ENCODE results near the gene ADRA2A. TPM values are rescaled to one million over a fixed set of nuclear protein-coding genes. Genes with fewer than 3 reads are reported as not detected.
A peak's percentile ranks its signal among the peaks of the same experiment; 100 is the strongest.

The ADRA2A gene
- 74.8 and 77.1 TPM in 2 replicates for total RNA-seq (2014; rRNA removed; shearing (Covaris generic))
- 18.9 and 20.2 TPM in 2 replicates for polyA plus RNA-seq (2016; fragmentation: Nextera tagmentation; extraction: Ambion mirVana)

- Histone ChIP-seq H3K79me2 (ENCODE audit: insufficient read depth) (no peaks in the 10 kb centered on the region), H3K4me2 (ENCODE audit: unreplicated experiment) (peak within 1 kb of the TSS; percentile 91), H3K4me3 (peak within 1 kb of the TSS; percentile 80), H3K9me2 (ENCODE audit: insufficient read depth) (no peaks in the 10 kb centered on the region), H3F3A (ENCODE audit: insufficient read depth) (no peaks in the 10 kb centered on the region), H4K20me1 (ENCODE audit: insufficient read depth) (no peaks in the 10 kb centered on the region; the same call in 1 of the 2 replicates), H3K4me1 (ENCODE audit: insufficient read depth) (peaks cover 8% of the 10 kb centered on the region), H3K9ac (peak within 1 kb of the TSS; percentile 69), H3K27me3 (replicated peaks; ENCODE audit: insufficient read depth) (no peaks in the 10 kb centered on the region), H3K27ac (no peak within 1 kb of the TSS), H3K36me3 (ENCODE audit: low read depth) (no peaks in the 10 kb centered on the region; the same call in 1 of the 2 replicates), H2AFZ (peak within 1 kb of the TSS; percentile 87), H3K9me3 (ENCODE audit: low read depth) (no peaks in the 10 kb centered on the region)
- peak; percentile 91 for DNase-seq
- WGBS, 2 experiments (ENCODE audit: low coverage in 1 of 2, low lambda C conversion rate in 2 of 2, missing lambda C conversion rate in 2 of 2) = 0 to 1% methylated on average over 43 to 55 of the region's 79 CpGs
- TF ChIP-seq EZH2 (IDR thresholded peaks at IDR 0.05; ENCODE audit: insufficient read depth, poor library complexity, severe bottlenecking) = no peak
- TF ChIP-seq EZH2phosphoT487 (IDR thresholded peaks at IDR 0.05; ENCODE audit: insufficient read depth, low read depth) = no peak
- in situ Hi-C loops (cut with MboI) = loop anchor here (10.0 kb wide), 1 partner anchor 778 kb away; no protein-coding TSS in a partner anchor
Observed at GRCh38 chr10:111076682-111077478, at the start of gene ADRA2A. TSS of gene ADRA2A (plus strand) at chr10:111077029. CDS start at chr10:111077997, 968 bp downstream.

DNA sequence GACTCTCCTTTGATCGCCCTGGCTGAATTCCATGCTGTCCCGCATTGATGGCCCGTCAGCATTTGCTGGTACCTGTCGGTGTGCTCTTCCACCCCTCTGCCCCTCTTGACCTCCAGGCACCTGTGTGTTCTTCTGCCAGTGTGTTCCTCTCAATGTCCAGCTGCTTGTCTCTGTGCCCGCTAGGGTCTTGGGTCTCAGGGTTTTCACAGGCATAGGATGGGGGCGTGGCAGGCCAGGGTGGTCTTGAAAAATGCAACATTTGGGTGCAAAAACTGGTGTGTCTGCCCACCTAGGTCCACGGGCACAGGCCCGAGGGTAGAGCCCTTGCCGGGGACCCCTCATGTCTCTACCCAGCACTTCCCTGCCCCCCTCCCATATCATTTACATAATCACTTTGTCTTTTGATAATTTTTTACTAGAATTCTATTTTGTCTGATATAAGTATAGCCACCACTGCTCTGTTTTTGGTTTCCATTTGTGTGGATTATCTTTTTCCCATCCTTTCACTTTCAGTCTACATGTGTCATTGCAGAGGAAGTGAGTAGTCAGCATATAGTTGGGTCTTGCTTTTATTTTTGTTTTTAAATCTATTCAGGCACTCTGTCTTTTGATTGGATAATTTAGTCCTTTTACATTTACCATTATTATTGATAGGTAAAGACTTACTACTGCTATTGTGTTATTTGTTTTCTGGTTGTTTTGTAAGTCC, 46.6 kb upstream of the ADRA2A start:
- no peak overlapping the region for H3K9ac ChIP-seq
- H3K9me3 ChIP-seq (ENCODE audit: low read depth) = no peaks in the 10 kb centered on the region
- H3K4me3 ChIP-seq = no peak overlapping the region
- H2AFZ ChIP-seq = no peak overlapping the region
- in situ Hi-C loops (cut with MboI) = no loop called here
- no peaks in the 10 kb centered on the region for H3K9me2 ChIP-seq (ENCODE audit: insufficient read depth)
- DNase-seq = peak; percentile 7
- H3K4me1 ChIP-seq (ENCODE audit: insufficient read depth) = peaks cover 11% of the 10 kb centered on the region
- no peak overlapping the region for H3K27ac ChIP-seq
- no peaks in the 10 kb centered on the region; the same call in 1 of the 2 replicates for H3K79me2 ChIP-seq (ENCODE audit: insufficient read depth)
- H4K20me1 ChIP-seq (ENCODE audit: insufficient read depth) = no peaks in the 10 kb centered on the region
- H3K27me3 ChIP-seq (replicated peaks; ENCODE audit: insufficient read depth) = no peaks in the 10 kb centered on the region
- H3F3A ChIP-seq (ENCODE audit: insufficient read depth) = peaks cover 39% of the 10 kb centered on the region
- WGBS, 2 experiments (ENCODE audit: low coverage in 1 of 2, low lambda C conversion rate in 2 of 2, missing lambda C conversion rate in 2 of 2) = 89 to 92% methylated on average over 9 of the region's 9 CpGs
- no peak for TF ChIP-seq EZH2 (IDR thresholded peaks at IDR 0.05; ENCODE audit: insufficient read depth, poor library complexity, severe bottlenecking)
- TF ChIP-seq EZH2phosphoT487 (IDR thresholded peaks at IDR 0.05; ENCODE audit: insufficient read depth, low read depth) = no peak
- H3K4me2 ChIP-seq (ENCODE audit: unreplicated experiment) = no peak overlapping the region
- peaks cover 13% of the 10 kb centered on the region for H3K36me3 ChIP-seq (ENCODE audit: low read depth)

GRCh38 chr10:111034598-111035310, 42.1 kb upstream of the ADRA2A start:
- peak; percentile 51 for DNase-seq
- H3K9ac ChIP-seq = no peak overlapping the region

DNA sequence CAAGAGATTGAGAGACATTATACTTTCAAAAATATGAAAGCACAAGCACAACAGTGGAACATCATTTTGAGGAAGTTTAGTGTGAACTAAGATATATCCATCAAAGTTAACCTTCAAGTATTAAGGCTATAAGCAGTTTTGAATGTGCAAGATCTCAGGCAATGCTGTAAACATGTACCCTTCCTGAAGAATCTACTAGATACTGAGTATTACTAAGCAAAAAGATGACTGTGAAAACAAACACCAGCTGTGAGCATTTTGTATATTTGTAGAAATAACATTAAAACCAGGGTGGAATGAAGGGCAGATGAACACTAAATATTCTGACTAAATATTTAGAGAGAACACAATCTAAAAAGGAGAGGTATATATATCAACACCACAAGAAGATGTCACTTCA, 41.3 kb upstream of the ADRA2A start:
- H3K36me3 ChIP-seq (ENCODE audit: low read depth) = peaks cover 13% of the 10 kb centered on the region
- H3F3A ChIP-seq (ENCODE audit: insufficient read depth) = peaks cover 28% of the 10 kb centered on the region
- H3K9me3 ChIP-seq (ENCODE audit: low read depth) = no peaks in the 10 kb centered on the region
- no peaks in the 10 kb centered on the region for H3K79me2 ChIP-seq (ENCODE audit: insufficient read depth)
- no peak overlapping the region for H2AFZ ChIP-seq
- H3K4me1 ChIP-seq (ENCODE audit: insufficient read depth) = peaks cover 19% of the 10 kb centered on the region
- peak overlapping the region; percentile 30 for H3K27ac ChIP-seq
- H3K27me3 ChIP-seq (replicated peaks; ENCODE audit: insufficient read depth) = no peaks in the 10 kb centered on the region
- no peak overlapping the region for H3K9ac ChIP-seq
- H3K4me2 ChIP-seq (ENCODE audit: unreplicated experiment) = peak overlapping the region; percentile 56
- H3K9me2 ChIP-seq (ENCODE audit: insufficient read depth) = no peaks in the 10 kb centered on the region
- in situ Hi-C loops (cut with MboI) = no loop called here
- TF ChIP-seq EZH2 (IDR thresholded peaks at IDR 0.05; ENCODE audit: insufficient read depth, poor library complexity, severe bottlenecking) = no peak
- no peak for TF ChIP-seq EZH2phosphoT487 (IDR thresholded peaks at IDR 0.05; ENCODE audit: insufficient read depth, low read depth)
- peak; percentile 32 for DNase-seq
- no peak overlapping the region for H3K4me3 ChIP-seq
- no peaks in the 10 kb centered on the region for H4K20me1 ChIP-seq (ENCODE audit: insufficient read depth)

More at GRCh38 chr10:111034598-111035310, 42.1 kb upstream of the ADRA2A start:
- Histone ChIP-seq H3K36me3 (ENCODE audit: low read depth) (peaks cover 13% of the 10 kb centered on the region), H3K79me2 (ENCODE audit: insufficient read depth) (no peaks in the 10 kb centered on the region), H3K4me1 (ENCODE audit: insufficient read depth) (peaks cover 19% of the 10 kb centered on the region), H3K4me2 (ENCODE audit: unreplicated experiment) (peak overlapping the region; percentile 56), H2AFZ (no peak overlapping the region), H3K4me3 (peak overlapping the region; percentile 43), H3K9me3 (ENCODE audit: low read depth) (no peaks in the 10 kb centered on the region), H4K20me1 (ENCODE audit: insufficient read depth) (no peaks in the 10 kb centered on the region), H3F3A (ENCODE audit: insufficient read depth) (peaks cover 28% of the 10 kb centered on the region), H3K27me3 (replicated peaks; ENCODE audit: insufficient read depth) (no peaks in the 10 kb centered on the region), H3K9me2 (ENCODE audit: insufficient read depth) (no peaks in the 10 kb centered on the region), H3K27ac (peak overlapping the region; percentile 30)
- TF ChIP-seq EZH2phosphoT487 (IDR thresholded peaks at IDR 0.05; ENCODE audit: insufficient read depth, low read depth) = no peak
- TF ChIP-seq EZH2 (IDR thresholded peaks at IDR 0.05; ENCODE audit: insufficient read depth, poor library complexity, severe bottlenecking) = no peak
- WGBS, 2 experiments (ENCODE audit: low coverage in 1 of 2, low lambda C conversion rate in 2 of 2, missing lambda C conversion rate in 2 of 2) = 96% methylated on average over 2 of the region's 2 CpGs
- in situ Hi-C loops (cut with MboI) = no loop called here
